GM12865 (cell line): ENCODE data around the gene RPS6KA2.

Source experiments
- DNase-seq: peaks from one replicate; pipeline ENCODE4 v3.0.0; 2010; ENCODE audit warnings: low read depth
- H3K4me3 ChIP-seq: 2 replicates; pipeline ENCODE4 v1.5.1; 2011; ENCODE audit warnings: mild to moderate bottlenecking, low read depth, low read length, control low read depth
- CTCF ChIP-seq: IDR thresholded peaks from 2 replicates; pipeline ENCODE4 v1.5.1; 2011; ENCODE audit warnings: low read length, control low read depth, low read depth, inconsistent platforms; ENCODE audit not compliant: insufficient read depth; ENCODE audit errors: missing control alignments

Gene RPS6KA2

GRCh38 chr6:166596776-166597507 is 30.1 kb downstream of the RPS6KA2 start:
- TF ChIP-seq CTCF = no peak
- DNase-seq = no peak
- no peak overlapping the region for H3K4me3 ChIP-seq

GRCh38 chr6:166595949-166596348 is 31.1 kb downstream of the RPS6KA2 start:
- no peak overlapping the region for H3K4me3 ChIP-seq
- DNase-seq = no peak
- no peak for TF ChIP-seq CTCF

- no peak for TF ChIP-seq CTCF
- no peak for DNase-seq
- no peak overlapping the region for H3K4me3 ChIP-seq
Measured at GRCh38 chr6:166595061-166595780, 31.8 kb downstream of the RPS6KA2 start.

- DNase-seq = no peak
- H3K4me3 ChIP-seq = no peak overlapping the region
- TF ChIP-seq CTCF = no peak
Measured at GRCh38 chr6:166592821-166593220, 34.2 kb downstream of the RPS6KA2 start.

GRCh38 chr6:166591961-166592520 is 35.0 kb downstream of the RPS6KA2 start:
- no peak for DNase-seq
- no peak overlapping the region for H3K4me3 ChIP-seq
- TF ChIP-seq CTCF = no peak

GRCh38 chr6:166591026-166591425 is 36.0 kb downstream of the RPS6KA2 start:
- DNase-seq = no peak
- TF ChIP-seq CTCF = no peak
- no peak overlapping the region for H3K4me3 ChIP-seq
